K562 (cell line): ENCODE measurements around the gene CDC37.

ENCODE experiments used
- CBX5 ChIP-seq: IDR thresholded peaks from 2 replicates; pipeline ENCODE4 v1.6.1; 2014; ENCODE audit warnings: low read depth, borderline replicate concordance
- CHD2 ChIP-seq: IDR thresholded peaks from 2 replicates; pipeline ENCODE4 v1.6.1; 2011; ENCODE audit warnings: low read depth, low read length
- DDX20 ChIP-seq: fragments of 450-650 bp; IDR thresholded peaks from 2 replicates; pipeline ENCODE4 v1.6.1; 2016; ENCODE audit warnings: missing genetic modification characterization, low read depth, mild to moderate bottlenecking, missing compliant biosample characterization, moderate library complexity
- ESRRA ChIP-seq: fragments of 450-650 bp; IDR thresholded peaks from 2 replicates; pipeline ENCODE4 v1.6.1; 2014; ENCODE audit warnings: low read depth, mild to moderate bottlenecking, moderate library complexity, borderline replicate concordance
- GATA2 ChIP-seq: sonication (generic); formaldehyde crosslinking; IDR thresholded peaks from 2 replicates; pipeline ENCODE4 v1.4.0; 2020; ENCODE audit warnings: mild to moderate bottlenecking, missing genetic modification reagents
- HNRNPL ChIP-seq: fragments of 200-400 bp; formaldehyde crosslinking; IDR thresholded peaks from 2 replicates; pipeline ENCODE4 v1.6.1; 2017; ENCODE audit warnings: low read depth, mild to moderate bottlenecking, low read length
- POLR2A ChIP-seq: fragments of 450-650 bp; conservative IDR thresholded peaks from 2 replicates; pipeline ENCODE4 v1.6.1; 2016
- POLR2AphosphoS5 ChIP-seq: IDR thresholded peaks from 2 replicates; pipeline ENCODE4 v1.6.1; 2011; ENCODE audit warnings: mild to moderate bottlenecking, low read depth, low read length, moderate library complexity; ENCODE audit not compliant: control insufficient read depth, insufficient read depth
- SREBF2 ChIP-seq: sonication (generic); formaldehyde crosslinking; IDR thresholded peaks from 2 replicates; pipeline ENCODE4 v1.4.0; 2020; ENCODE audit warnings: mild to moderate bottlenecking, missing genetic modification reagents
- ZNF764 ChIP-seq: fragments of 250-450 bp; sonication (Bioruptor Pico); IDR thresholded peaks from 2 replicates; pipeline ENCODE4 v1.4.0; 2020; ENCODE audit warnings: low read depth, mild to moderate bottlenecking, moderate library complexity
- TF ChIP-seq, protein P1 (sequence below), 3 experiments: IDR thresholded peaks in 2 of 3; conservative IDR thresholded peaks in 1 of 3; 2 replicates each; pipeline ENCODE4 v1.5.1; 2011 to 2012; ENCODE audit warnings: low read length in 3 of 3, mild to moderate bottlenecking in 3 of 3, control low read depth in 2 of 3, improper control_type of control experiment in 1 of 3, inconsistent platforms in 1 of 3, low read depth in 1 of 3, mixed read lengths in 1 of 3, moderate library complexity in 1 of 3; ENCODE audit not compliant: insufficient read depth in 2 of 3
- TF ChIP-seq, protein P2 (sequence below): sonication (generic); formaldehyde crosslinking; IDR thresholded peaks from 2 replicates; pipeline ENCODE4 v1.8.1; 2023; ENCODE audit warnings: mild to moderate bottlenecking, missing genetic modification reagents
- TF ChIP-seq, protein P3 (sequence below): sonication (generic); formaldehyde crosslinking; IDR thresholded peaks from 2 replicates; pipeline ENCODE4 v1.8.0; 2022; ENCODE audit warnings: mild to moderate bottlenecking, low read depth, missing genetic modification reagents

DNA sequence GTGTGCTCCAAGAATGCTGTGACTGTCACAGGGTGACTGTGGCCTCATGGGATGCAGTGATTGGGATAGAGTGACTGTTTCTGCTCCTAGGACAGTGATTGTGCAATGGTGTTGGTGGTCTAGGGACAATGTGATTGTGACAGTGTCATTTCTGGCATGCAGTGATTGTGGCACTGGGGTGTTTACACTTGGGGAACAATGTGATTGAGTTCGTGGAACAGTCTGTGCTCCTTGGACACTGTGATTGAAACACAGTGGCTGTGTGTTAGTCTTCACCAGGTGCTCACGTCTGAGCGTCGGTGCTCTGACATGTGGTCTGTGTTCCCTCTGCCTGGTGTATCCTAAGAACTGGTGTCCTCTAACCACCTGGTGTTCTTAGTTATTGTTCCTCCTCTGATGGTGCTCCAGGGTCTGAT is 18.7 kb upstream of the CDC37 start:
- TF ChIP-seq GATA2 = no peak
- no peak for TF ChIP-seq POLR2A
- TF ChIP-seq, protein P1, sequence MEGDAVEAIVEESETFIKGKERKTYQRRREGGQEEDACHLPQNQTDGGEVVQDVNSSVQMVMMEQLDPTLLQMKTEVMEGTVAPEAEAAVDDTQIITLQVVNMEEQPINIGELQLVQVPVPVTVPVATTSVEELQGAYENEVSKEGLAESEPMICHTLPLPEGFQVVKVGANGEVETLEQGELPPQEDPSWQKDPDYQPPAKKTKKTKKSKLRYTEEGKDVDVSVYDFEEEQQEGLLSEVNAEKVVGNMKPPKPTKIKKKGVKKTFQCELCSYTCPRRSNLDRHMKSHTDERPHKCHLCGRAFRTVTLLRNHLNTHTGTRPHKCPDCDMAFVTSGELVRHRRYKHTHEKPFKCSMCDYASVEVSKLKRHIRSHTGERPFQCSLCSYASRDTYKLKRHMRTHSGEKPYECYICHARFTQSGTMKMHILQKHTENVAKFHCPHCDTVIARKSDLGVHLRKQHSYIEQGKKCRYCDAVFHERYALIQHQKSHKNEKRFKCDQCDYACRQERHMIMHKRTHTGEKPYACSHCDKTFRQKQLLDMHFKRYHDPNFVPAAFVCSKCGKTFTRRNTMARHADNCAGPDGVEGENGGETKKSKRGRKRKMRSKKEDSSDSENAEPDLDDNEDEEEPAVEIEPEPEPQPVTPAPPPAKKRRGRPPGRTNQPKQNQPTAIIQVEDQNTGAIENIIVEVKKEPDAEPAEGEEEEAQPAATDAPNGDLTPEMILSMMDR (IDR thresholded peaks at IDR 0.05 in 2 of 3, conservative IDR thresholded peaks at IDR 0.05 in 1 of 3; ENCODE audit: insufficient read depth in 2 of 3, low read depth in 1 of 3, low read length in 3 of 3) = no peak
- TF ChIP-seq CBX5 = no peak
- TF ChIP-seq, protein P2, sequence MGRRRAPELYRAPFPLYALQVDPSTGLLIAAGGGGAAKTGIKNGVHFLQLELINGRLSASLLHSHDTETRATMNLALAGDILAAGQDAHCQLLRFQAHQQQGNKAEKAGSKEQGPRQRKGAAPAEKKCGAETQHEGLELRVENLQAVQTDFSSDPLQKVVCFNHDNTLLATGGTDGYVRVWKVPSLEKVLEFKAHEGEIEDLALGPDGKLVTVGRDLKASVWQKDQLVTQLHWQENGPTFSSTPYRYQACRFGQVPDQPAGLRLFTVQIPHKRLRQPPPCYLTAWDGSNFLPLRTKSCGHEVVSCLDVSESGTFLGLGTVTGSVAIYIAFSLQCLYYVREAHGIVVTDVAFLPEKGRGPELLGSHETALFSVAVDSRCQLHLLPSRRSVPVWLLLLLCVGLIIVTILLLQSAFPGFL (CRISPR knock-in tag) = no peak
- TF ChIP-seq, protein P3, sequence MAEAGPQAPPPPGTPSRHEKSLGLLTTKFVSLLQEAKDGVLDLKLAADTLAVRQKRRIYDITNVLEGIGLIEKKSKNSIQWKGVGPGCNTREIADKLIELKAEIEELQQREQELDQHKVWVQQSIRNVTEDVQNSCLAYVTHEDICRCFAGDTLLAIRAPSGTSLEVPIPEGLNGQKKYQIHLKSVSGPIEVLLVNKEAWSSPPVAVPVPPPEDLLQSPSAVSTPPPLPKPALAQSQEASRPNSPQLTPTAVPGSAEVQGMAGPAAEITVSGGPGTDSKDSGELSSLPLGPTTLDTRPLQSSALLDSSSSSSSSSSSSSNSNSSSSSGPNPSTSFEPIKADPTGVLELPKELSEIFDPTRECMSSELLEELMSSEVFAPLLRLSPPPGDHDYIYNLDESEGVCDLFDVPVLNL = no peak
- no peak for TF ChIP-seq CHD2
- no peak for TF ChIP-seq ZNF764 (CRISPR knock-in tag)
- no peak for TF ChIP-seq POLR2AphosphoS5
- TF ChIP-seq DDX20 = no peak
- no peak for TF ChIP-seq SREBF2 (CRISPR knock-in tag)
- TF ChIP-seq ESRRA = no peak
- TF ChIP-seq HNRNPL = no peak
